OCI-LY1 (cell line): Measurements from ENCODE around the gene DBN1.

Experiments used
- CTCF ChIP-seq: fragments of 200-600 bp; sonication (generic), shearing (Covaris generic); IDR thresholded peaks from 2 replicates; pipeline ENCODE4 v1.5.1; 2017; ENCODE audit warnings: mild to moderate bottlenecking, antibody characterized with exemption, low read length, moderate library complexity, mixed read lengths
- EZH2 ChIP-seq: fragments of 200-600 bp; sonication (generic), shearing (Covaris generic); IDR thresholded peaks from 2 replicates; pipeline ENCODE4 v1.8.0; 2017; ENCODE audit warnings: borderline replicate concordance, mixed run types, mild to moderate bottlenecking, antibody characterized with exemption, low read length, moderate library complexity, mixed read lengths

- TF ChIP-seq CTCF = no peak
- TF ChIP-seq EZH2 = no peak
Observed at GRCh38 chr5:177440211-177440989, 33.0 kb downstream of the DBN1 start.
